K562 (cell line): ENCODE measurements around the gene C1orf50. TPM values are rescaled to one million over a fixed set of nuclear protein-coding genes. Genes with fewer than 3 reads are reported as not detected.

ENCODE experiments used
- BACH1 ChIP-seq: fragments of 200-800 bp; sonication (Bioruptor generic); IDR thresholded peaks from 2 replicates; pipeline ENCODE4 v1.6.1; 2016; ENCODE audit warnings: missing genetic modification characterization, missing compliant biosample characterization
- CHD4 ChIP-seq: fragments of 200-600 bp; sonication (generic); IDR thresholded peaks from 3 replicates; pipeline ENCODE4 v1.6.1; 2012; ENCODE audit warnings: low read depth, mild to moderate bottlenecking, mixed read lengths, low read length, inconsistent platforms; ENCODE audit not compliant: insufficient read depth, insufficient replicate concordance, poor library complexity, severe bottlenecking
- HDAC1 ChIP-seq, 2 experiments: fragments of 450-650 bp; IDR thresholded peaks; 2 replicates each; pipeline ENCODE4 v1.6.1; 2016 to 2017; ENCODE audit warnings: inconsistent platforms in 1 of 2, mild to moderate bottlenecking in 1 of 2, moderate library complexity in 1 of 2
- KDM1A ChIP-seq, 2 experiments: fragments of 450-650 bp; IDR thresholded peaks; 2 replicates each; pipeline ENCODE4 v1.6.1; 2016; ENCODE audit warnings: mild to moderate bottlenecking in 2 of 2
- MAFF ChIP-seq: IDR thresholded peaks from 2 replicates; pipeline ENCODE4 v1.6.1; 2012; ENCODE audit warnings: low read length, improper control_type of control experiment
- MAFK ChIP-seq: IDR thresholded peaks from 2 replicates; pipeline ENCODE4 v1.6.1; 2011; ENCODE audit warnings: low read length, improper control_type of control experiment
- SFPQ ChIP-seq: fragments of 200-400 bp; formaldehyde crosslinking; IDR thresholded peaks from 2 replicates; pipeline ENCODE4 v1.6.1; 2017; ENCODE audit warnings: mild to moderate bottlenecking, low read depth, low read length, moderate library complexity
- SMAD4 ChIP-seq: fragments of 250-450 bp; sonication (Bioruptor Pico); conservative IDR thresholded peaks from 2 replicates; pipeline ENCODE4 v1.8.0; 2021; ENCODE audit warnings: inconsistent platforms, mild to moderate bottlenecking, moderate library complexity
- SMARCB1 ChIP-seq: IDR thresholded peaks from 2 replicates; pipeline ENCODE4 v1.6.1; 2011; ENCODE audit warnings: improper control_type of control experiment, low read depth; ENCODE audit not compliant: insufficient read length
- SMARCC2 ChIP-seq: fragments of 450-650 bp; IDR thresholded peaks from 2 replicates; pipeline ENCODE4 v1.6.1; 2017; ENCODE audit warnings: antibody characterized with exemption, moderate library complexity, mild to moderate bottlenecking, low read depth
- TEAD4 ChIP-seq, 2 experiments: sonication (generic) in 1 of 2; formaldehyde crosslinking in 1 of 2; IDR thresholded peaks; 2 replicates each; pipeline versions ENCODE4 v1.6.1 to v1.8.0; 2012 to 2022; ENCODE audit warnings: borderline replicate concordance in 1 of 2, inconsistent platforms in 1 of 2, low read length in 1 of 2, mild to moderate bottlenecking in 1 of 2, missing genetic modification reagents in 1 of 2
- THRB ChIP-seq: fragments of 450-650 bp; formaldehyde crosslinking; conservative IDR thresholded peaks from 2 replicates; pipeline ENCODE4 v1.4.0; 2022; ENCODE audit warnings: mild to moderate bottlenecking, missing genetic modification characterization
- ZNF12 ChIP-seq: sonication (generic); formaldehyde crosslinking; IDR thresholded peaks from 2 replicates; pipeline ENCODE4 v1.4.0; 2020; ENCODE audit warnings: mild to moderate bottlenecking, missing genetic modification reagents
- ZNF239 ChIP-seq: fragments of 250-450 bp; sonication (Bioruptor Pico); IDR thresholded peaks from 2 replicates; pipeline ENCODE4 v1.4.0; 2020; ENCODE audit warnings: mild to moderate bottlenecking
- polyA plus RNA-seq, 8 experiments: library from polyadenylated mRNA; depleted of rRNA in 4 of 8; stranded (reverse) in 5 of 8; unstranded in 3 of 8; fragments of >200 nt; fragmentation: Nextera tagmentation in 2 of 8; fragmentation: Illumina TruSeq in 1 of 8; extraction: Ambion mirVana in 2 of 8; extraction: Trizol in 1 of 8; gene quantifications; 2 replicates each; pipeline versions ENCODE4 v1.2.1 to v1.2.3, GENCODE V29; 2011 to 2014; ENCODE audit warnings: inconsistent platforms in 1 of 8, missing spikeins in 1 of 8
- total RNA-seq, 7 experiments: library from RNA; depleted of rRNA in 6 of 7; stranded (reverse); fragments of >200 nt in 6 of 7; fragmentation: Illumina TruSeq in 2 of 7; extraction: Trizol in 2 of 7; gene quantifications; 2 replicates each; pipeline versions ENCODE4 v1.2.1 to v1.2.3, GENCODE V29; 2011 to 2021; ENCODE audit warnings: low replicate concordance in 1 of 7
- TF ChIP-seq, protein P1 (sequence below): fragments of 450-650 bp; IDR thresholded peaks from 2 replicates; pipeline ENCODE4 v1.6.1; 2018; ENCODE audit not compliant: partially characterized antibody
- TF ChIP-seq, protein P2 (sequence below), 3 experiments: IDR thresholded peaks in 2 of 3; conservative IDR thresholded peaks in 1 of 3; 2 replicates each; pipeline ENCODE4 v1.5.1; 2011 to 2012; ENCODE audit warnings: low read length in 3 of 3, mild to moderate bottlenecking in 3 of 3, control low read depth in 2 of 3, improper control_type of control experiment in 1 of 3, inconsistent platforms in 1 of 3, low read depth in 1 of 3, mixed read lengths in 1 of 3, moderate library complexity in 1 of 3; ENCODE audit not compliant: insufficient read depth in 2 of 3

Gene C1orf50
- total and polyA plus RNA-seq, 9 of the 15 experiments (the other 6 are each of a cell fraction or from before 2014, with no cell fraction given) = 0.55 to 13.9 (median 5.2) TPM

GRCh38 chr1:42822800-42823392, 55.8 kb downstream of the C1orf50 start (continued):
- TF ChIP-seq TEAD4 (IDR thresholded peaks at IDR 0.05; ENCODE audit: low read length) (no peak; the same call in none of the 2 replicates), TEAD4 (CRISPR knock-in tag; IDR thresholded peaks at IDR 0.05; ENCODE audit: borderline replicate concordance) (no peak), SMARCB1 (no peak), BACH1 (tag) (peak; percentile 95), SFPQ (no peak), KDM1A (IDR thresholded peaks at IDR 0.05) (peak in 1 of 2 experiments; percentile 62; a peak in 3 of 4 replicates), ZNF12 (no peak), HDAC1 (IDR thresholded peaks at IDR 0.05) (peak in 1 of 2 experiments; percentile 5; a peak in 1 of 4 replicates), ZNF239 (CRISPR knock-in tag) (no peak), SMAD4 (CRISPR knock-in tag) (peak; percentile 26), MAFF (peak; percentile 99), MAFK (peak; percentile 97), SMARCC2 (peak; percentile 35; the same call in 1 of the 2 replicates), CHD4 (no peak), THRB (CRISPR knock-in tag) (no peak)
- TF ChIP-seq, protein P1, sequence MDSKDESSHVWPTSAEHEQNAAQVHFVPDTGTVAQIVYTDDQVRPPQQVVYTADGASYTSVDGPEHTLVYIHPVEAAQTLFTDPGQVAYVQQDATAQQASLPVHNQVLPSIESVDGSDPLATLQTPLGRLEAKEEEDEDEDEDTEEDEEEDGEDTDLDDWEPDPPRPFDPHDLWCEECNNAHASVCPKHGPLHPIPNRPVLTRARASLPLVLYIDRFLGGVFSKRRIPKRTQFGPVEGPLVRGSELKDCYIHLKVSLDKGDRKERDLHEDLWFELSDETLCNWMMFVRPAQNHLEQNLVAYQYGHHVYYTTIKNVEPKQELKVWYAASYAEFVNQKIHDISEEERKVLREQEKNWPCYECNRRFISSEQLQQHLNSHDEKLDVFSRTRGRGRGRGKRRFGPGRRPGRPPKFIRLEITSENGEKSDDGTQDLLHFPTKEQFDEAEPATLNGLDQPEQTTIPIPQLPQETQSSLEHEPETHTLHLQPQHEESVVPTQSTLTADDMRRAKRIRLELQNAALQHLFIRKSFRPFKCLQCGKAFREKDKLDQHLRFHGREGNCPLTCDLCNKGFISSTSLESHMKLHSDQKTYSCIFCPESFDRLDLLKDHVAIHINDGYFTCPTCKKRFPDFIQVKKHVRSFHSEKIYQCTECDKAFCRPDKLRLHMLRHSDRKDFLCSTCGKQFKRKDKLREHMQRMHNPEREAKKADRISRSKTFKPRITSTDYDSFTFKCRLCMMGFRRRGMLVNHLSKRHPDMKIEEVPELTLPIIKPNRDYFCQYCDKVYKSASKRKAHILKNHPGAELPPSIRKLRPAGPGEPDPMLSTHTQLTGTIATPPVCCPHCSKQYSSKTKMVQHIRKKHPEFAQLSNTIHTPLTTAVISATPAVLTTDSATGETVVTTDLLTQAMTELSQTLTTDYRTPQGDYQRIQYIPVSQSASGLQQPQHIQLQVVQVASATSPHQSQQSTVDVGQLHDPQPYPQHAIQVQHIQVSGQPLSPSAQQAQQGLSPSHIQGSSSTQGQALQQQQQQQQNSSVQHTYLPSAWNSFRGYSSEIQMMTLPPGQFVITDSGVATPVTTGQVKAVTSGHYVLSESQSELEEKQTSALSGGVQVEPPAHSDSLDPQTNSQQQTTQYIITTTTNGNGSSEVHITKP = peak; percentile 18
- TF ChIP-seq, protein P2, sequence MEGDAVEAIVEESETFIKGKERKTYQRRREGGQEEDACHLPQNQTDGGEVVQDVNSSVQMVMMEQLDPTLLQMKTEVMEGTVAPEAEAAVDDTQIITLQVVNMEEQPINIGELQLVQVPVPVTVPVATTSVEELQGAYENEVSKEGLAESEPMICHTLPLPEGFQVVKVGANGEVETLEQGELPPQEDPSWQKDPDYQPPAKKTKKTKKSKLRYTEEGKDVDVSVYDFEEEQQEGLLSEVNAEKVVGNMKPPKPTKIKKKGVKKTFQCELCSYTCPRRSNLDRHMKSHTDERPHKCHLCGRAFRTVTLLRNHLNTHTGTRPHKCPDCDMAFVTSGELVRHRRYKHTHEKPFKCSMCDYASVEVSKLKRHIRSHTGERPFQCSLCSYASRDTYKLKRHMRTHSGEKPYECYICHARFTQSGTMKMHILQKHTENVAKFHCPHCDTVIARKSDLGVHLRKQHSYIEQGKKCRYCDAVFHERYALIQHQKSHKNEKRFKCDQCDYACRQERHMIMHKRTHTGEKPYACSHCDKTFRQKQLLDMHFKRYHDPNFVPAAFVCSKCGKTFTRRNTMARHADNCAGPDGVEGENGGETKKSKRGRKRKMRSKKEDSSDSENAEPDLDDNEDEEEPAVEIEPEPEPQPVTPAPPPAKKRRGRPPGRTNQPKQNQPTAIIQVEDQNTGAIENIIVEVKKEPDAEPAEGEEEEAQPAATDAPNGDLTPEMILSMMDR (IDR thresholded peaks at IDR 0.05 in 2 of 3, conservative IDR thresholded peaks at IDR 0.05 in 1 of 3; ENCODE audit: insufficient read depth in 2 of 3, low read depth in 1 of 3, low read length in 3 of 3) = no peak
